HCT116 (cell line): ENCODE measurements around the gene SIVA1. TPM values are rescaled to one million over a fixed set of nuclear protein-coding genes. Genes with fewer than 3 reads are reported as not detected.

Experiments
- ATAC-seq: fragments of 200-7000 bp; cut with Tn5 transposase; 2 replicates; pipeline ENCODE4 v1.9.1; 2020; ENCODE audit warnings: mild to moderate bottlenecking, moderate library complexity
- BruUV-seq: library from RNA; stranded (reverse); fragments of 400-500 nt; replicated peaks from 2 replicates; lab custom pipeline; 2021; lab: Mats Ljungman, UMichigan
- CTCF ChIA-PET: fragments of 300-600 bp; sonication (Branson Sonifier 250); formaldehyde crosslinking; loops from one replicate; lab custom pipeline; 2021; ENCODE audit warnings: antibody characterized with exemption; lab: Charles Lee
- POLR2A ChIA-PET: fragments of 300-600, 350-600 bp; sonication (Branson Sonifier 250); formaldehyde crosslinking; loops from one replicate; lab custom pipeline; 2021; ENCODE audit warnings: antibody characterized with exemption; lab: Charles Lee
- RAD21 ChIA-PET, 2 experiments: fragments of 300-600 bp; sonication (Branson Sonifier 250); formaldehyde crosslinking; loops; one replicate each; lab custom pipeline; 2023; ENCODE audit warnings: low total read pairs in 2 of 2; ENCODE audit not compliant: uncharacterized antibody in 2 of 2, unreplicated experiment in 2 of 2, low non-redundant PET in 1 of 2; lab: Charles Lee
- DNase-seq: peaks from one replicate; pipeline ENCODE4 v3.0.0-alpha.2; 2010; ENCODE audit warnings: low read depth, low spot score
- H2AFZ ChIP-seq: fragments of 200-600 bp; shearing (Covaris generic), sonication (generic); 2 replicates; pipeline ENCODE4 v1.6.1; 2017; ENCODE audit warnings: low read depth, mixed run types, mixed read lengths, antibody characterized with exemption, low read length; ENCODE audit not compliant: poor library complexity, severe bottlenecking
- H3K27ac ChIP-seq: 2 replicates; pipeline ENCODE4 v1.5.1; 2012; ENCODE audit warnings: low read depth, low read length
- H3K27me3 ChIP-seq: fragments of 200-600 bp; sonication (generic); 2 replicates; pipeline ENCODE4 v1.6.1; 2016; ENCODE audit warnings: mixed run types, low read length, mixed read lengths; ENCODE audit not compliant: insufficient read depth
- H3K36me3 ChIP-seq, 2 experiments: fragments of 200-500 bp in 1 of 2; fragments of 200-600 bp in 1 of 2; sonication (Bioruptor generic) in 1 of 2; sonication (generic) in 1 of 2; 2 replicates each; pipeline versions ENCODE4 v1.5.1 to v1.6.1; 2014 to 2016; ENCODE audit warnings: low read length in 2 of 2, inconsistent platforms in 1 of 2, mixed read lengths in 1 of 2, mixed run types in 1 of 2; ENCODE audit not compliant: insufficient read depth in 2 of 2, control insufficient read depth in 1 of 2
- H3K4me1 ChIP-seq, 2 experiments: fragments of 200-600 bp in 1 of 2; sonication (generic) in 1 of 2; 2 replicates each; pipeline versions ENCODE4 v1.5.1 to v1.6.1; 2012 to 2017; ENCODE audit warnings: low read length in 2 of 2, inconsistent platforms in 1 of 2, mild to moderate bottlenecking in 1 of 2, mixed read lengths in 1 of 2, mixed run types in 1 of 2, moderate library complexity in 1 of 2; ENCODE audit not compliant: insufficient read depth in 2 of 2, control insufficient read depth in 1 of 2
- H3K4me2 ChIP-seq: fragments of 200-600 bp; sonication (generic); 2 replicates; pipeline ENCODE4 v1.6.1; 2017; ENCODE audit warnings: mixed run types, low read length, mixed read lengths
- H3K4me3 ChIP-seq, 2 experiments: fragments of 200-600 bp in 1 of 2; sonication (generic) in 1 of 2; replicated peaks in 1 of 2; 2 replicates each; pipeline ENCODE4 v1.5.1; 2011 to 2016; ENCODE audit warnings: low read length in 2 of 2, control low read depth in 1 of 2, low read depth in 1 of 2, mild to moderate bottlenecking in 1 of 2, mixed read lengths in 1 of 2, mixed run types in 1 of 2
- H3K79me2 ChIP-seq: fragments of 200-600 bp; sonication (generic); 2 replicates; pipeline ENCODE4 v1.6.1; 2017; ENCODE audit warnings: mild to moderate bottlenecking, mixed run types, low read length, moderate library complexity, mixed read lengths; ENCODE audit not compliant: insufficient read depth
- H3K9ac ChIP-seq: fragments of 200-600 bp; sonication (generic); 2 replicates; pipeline ENCODE4 v1.6.1; 2016; ENCODE audit warnings: low read length, mixed read lengths
- H3K9me2 ChIP-seq: fragments of 200-600 bp; sonication (generic), shearing (Covaris generic); 2 replicates; pipeline ENCODE4 v1.6.1; 2017; ENCODE audit warnings: mixed run types, mild to moderate bottlenecking, moderate library complexity; ENCODE audit not compliant: insufficient read depth
- H3K9me3 ChIP-seq, 2 experiments: fragments of 200-500 bp in 1 of 2; fragments of 200-600 bp in 1 of 2; sonication (Bioruptor generic) in 1 of 2; sonication (generic) in 1 of 2; 2 replicates each; pipeline ENCODE4 v1.6.1; 2014 to 2017; ENCODE audit warnings: low read length in 2 of 2, mixed read lengths in 2 of 2, inconsistent platforms in 1 of 2, low read depth in 1 of 2, mild to moderate bottlenecking in 1 of 2, mixed run types in 1 of 2, moderate library complexity in 1 of 2; ENCODE audit not compliant: control insufficient read depth in 1 of 2, insufficient read depth in 1 of 2
- H4K20me1 ChIP-seq: fragments of 200-600 bp; sonication (generic), shearing (Covaris generic); 2 replicates; pipeline ENCODE4 v1.6.1; 2017; ENCODE audit warnings: mixed run types, mild to moderate bottlenecking, moderate library complexity; ENCODE audit not compliant: insufficient read depth
- EZH2 ChIP-seq: fragments of 200-600 bp; sonication (generic); IDR thresholded peaks from 2 replicates; pipeline ENCODE4 v1.6.1; 2017; ENCODE audit warnings: antibody characterized with exemption, mixed run types
- FOSL1 ChIP-seq: IDR thresholded peaks from 2 replicates; pipeline ENCODE4 v1.6.1; 2012; ENCODE audit warnings: low read depth
- POLR2AphosphoS5 ChIP-seq: IDR thresholded peaks from 2 replicates; pipeline ENCODE4 v1.6.1; 2011; ENCODE audit warnings: mild to moderate bottlenecking, low read depth, low read length, moderate library complexity
- SRF ChIP-seq: IDR thresholded peaks from 2 replicates; pipeline ENCODE4 v1.6.1; 2012; ENCODE audit warnings: low read depth
- intact Hi-C: fragments of 100-400 bp; cut with micrococcal nuclease; formaldehyde crosslinking; loops from 2 replicates; pipeline ENCODE4 v1.10.0; 2022
- total RNA-seq: library from RNA; stranded (reverse); gene quantifications from one replicate; pipeline ENCODE4 v1.2.1, GENCODE V29; 2021; ENCODE audit not compliant: unreplicated experiment
- TF ChIP-seq, protein P1 (sequence below), 3 experiments: fragments of 200-600 bp in 1 of 3; sonication (generic) in 1 of 3; IDR thresholded peaks in 2 of 3; conservative IDR thresholded peaks in 1 of 3; 2 replicates each; pipeline ENCODE4 v1.5.1; 2012 to 2017; ENCODE audit warnings: low read depth in 2 of 3, low read length in 2 of 3, antibody characterized with exemption in 1 of 3, borderline replicate concordance in 1 of 3, control low read depth in 1 of 3, mild to moderate bottlenecking in 1 of 3, mixed read lengths in 1 of 3, mixed run types in 1 of 3, moderate library complexity in 1 of 3; ENCODE audit not compliant: insufficient read depth in 1 of 3
- TF ChIP-seq, protein P2 (sequence below): IDR thresholded peaks from 2 replicates; pipeline ENCODE4 v1.6.1; 2012
- TF ChIP-seq, protein P3 (sequence below): IDR thresholded peaks from 2 replicates; pipeline ENCODE4 v1.6.1; 2011; ENCODE audit warnings: mild to moderate bottlenecking, low read length, moderate library complexity; ENCODE audit not compliant: insufficient replicate concordance; ENCODE audit errors: extremely low read depth

The SIVA1 gene
- total RNA-seq, 1 experiment from 2014 or later = 141 TPM

DNA sequence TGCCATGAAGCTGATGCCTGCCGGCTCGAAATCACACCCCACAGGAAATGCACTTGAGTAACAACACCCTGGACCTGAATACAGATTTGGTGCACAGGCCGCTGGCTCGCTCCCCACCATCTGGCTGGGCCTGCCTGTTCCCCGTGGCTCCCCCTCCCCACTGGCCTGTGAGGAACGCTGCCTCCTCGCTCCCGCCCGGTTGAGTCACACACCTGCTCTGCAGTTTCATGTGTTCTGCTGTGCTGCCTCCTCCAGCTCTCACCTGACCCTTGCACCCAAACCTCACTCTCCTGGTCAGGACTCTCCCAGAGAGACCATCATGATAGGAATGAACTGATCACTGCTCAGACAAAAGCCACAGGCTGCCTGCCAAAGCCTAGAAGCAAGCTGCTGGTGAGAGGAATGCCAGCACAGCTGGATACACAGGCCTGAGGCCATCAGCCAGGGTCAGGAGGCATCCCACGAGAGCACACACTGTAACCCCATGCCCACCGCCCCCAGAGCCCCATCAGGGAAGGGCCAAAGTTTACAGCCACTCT, 3.8 kb upstream of the SIVA1 start:
- H3K27me3 ChIP-seq = no peaks in the 10 kb centered on the region
- POLR2A ChIA-PET = interaction anchor here (1.0 kb wide), 1 partner anchor 16 kb away, joined by 3 read pairs; no protein-coding TSS in a partner anchor
- no peak overlapping the region for H3K4me3 ChIP-seq
- no peak overlapping the region for H2AFZ ChIP-seq
- no peak overlapping the region for H3K27ac ChIP-seq
- CTCF ChIA-PET = interaction anchor here (1.7 kb wide), 1 partner anchor 24 kb away, joined by 5 read pairs; no protein-coding TSS in a partner anchor
- no peaks in the 10 kb centered on the region for H4K20me1 ChIP-seq
- no peak for DNase-seq
- H3K9me3 ChIP-seq = no peaks in the 10 kb centered on the region
- RAD21 ChIA-PET = no interaction called here
- no peaks in the 10 kb centered on the region for H3K9me2 ChIP-seq
- peak overlapping the region; percentile 40 for H3K4me2 ChIP-seq
- BruUV-seq = no TSS peak
- H3K79me2 ChIP-seq = peaks cover 12% of the 10 kb centered on the region
- H3K9ac ChIP-seq = peak overlapping the region; percentile 14; the same call in 1 of the 2 replicates
- TF ChIP-seq EZH2 (no peak), POLR2AphosphoS5 (no peak), SRF (no peak), FOSL1 (no peak)
- TF ChIP-seq, protein P1, sequence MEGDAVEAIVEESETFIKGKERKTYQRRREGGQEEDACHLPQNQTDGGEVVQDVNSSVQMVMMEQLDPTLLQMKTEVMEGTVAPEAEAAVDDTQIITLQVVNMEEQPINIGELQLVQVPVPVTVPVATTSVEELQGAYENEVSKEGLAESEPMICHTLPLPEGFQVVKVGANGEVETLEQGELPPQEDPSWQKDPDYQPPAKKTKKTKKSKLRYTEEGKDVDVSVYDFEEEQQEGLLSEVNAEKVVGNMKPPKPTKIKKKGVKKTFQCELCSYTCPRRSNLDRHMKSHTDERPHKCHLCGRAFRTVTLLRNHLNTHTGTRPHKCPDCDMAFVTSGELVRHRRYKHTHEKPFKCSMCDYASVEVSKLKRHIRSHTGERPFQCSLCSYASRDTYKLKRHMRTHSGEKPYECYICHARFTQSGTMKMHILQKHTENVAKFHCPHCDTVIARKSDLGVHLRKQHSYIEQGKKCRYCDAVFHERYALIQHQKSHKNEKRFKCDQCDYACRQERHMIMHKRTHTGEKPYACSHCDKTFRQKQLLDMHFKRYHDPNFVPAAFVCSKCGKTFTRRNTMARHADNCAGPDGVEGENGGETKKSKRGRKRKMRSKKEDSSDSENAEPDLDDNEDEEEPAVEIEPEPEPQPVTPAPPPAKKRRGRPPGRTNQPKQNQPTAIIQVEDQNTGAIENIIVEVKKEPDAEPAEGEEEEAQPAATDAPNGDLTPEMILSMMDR (IDR thresholded peaks at IDR 0.05 in 2 of 3, conservative IDR thresholded peaks at IDR 0.05 in 1 of 3; ENCODE audit: borderline replicate concordance in 1 of 3, insufficient read depth in 1 of 3, low read depth in 2 of 3, low read length in 2 of 3) = no peak
- TF ChIP-seq, protein P2, sequence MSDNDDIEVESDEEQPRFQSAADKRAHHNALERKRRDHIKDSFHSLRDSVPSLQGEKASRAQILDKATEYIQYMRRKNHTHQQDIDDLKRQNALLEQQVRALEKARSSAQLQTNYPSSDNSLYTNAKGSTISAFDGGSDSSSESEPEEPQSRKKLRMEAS = no peak
- TF ChIP-seq, protein P3, sequence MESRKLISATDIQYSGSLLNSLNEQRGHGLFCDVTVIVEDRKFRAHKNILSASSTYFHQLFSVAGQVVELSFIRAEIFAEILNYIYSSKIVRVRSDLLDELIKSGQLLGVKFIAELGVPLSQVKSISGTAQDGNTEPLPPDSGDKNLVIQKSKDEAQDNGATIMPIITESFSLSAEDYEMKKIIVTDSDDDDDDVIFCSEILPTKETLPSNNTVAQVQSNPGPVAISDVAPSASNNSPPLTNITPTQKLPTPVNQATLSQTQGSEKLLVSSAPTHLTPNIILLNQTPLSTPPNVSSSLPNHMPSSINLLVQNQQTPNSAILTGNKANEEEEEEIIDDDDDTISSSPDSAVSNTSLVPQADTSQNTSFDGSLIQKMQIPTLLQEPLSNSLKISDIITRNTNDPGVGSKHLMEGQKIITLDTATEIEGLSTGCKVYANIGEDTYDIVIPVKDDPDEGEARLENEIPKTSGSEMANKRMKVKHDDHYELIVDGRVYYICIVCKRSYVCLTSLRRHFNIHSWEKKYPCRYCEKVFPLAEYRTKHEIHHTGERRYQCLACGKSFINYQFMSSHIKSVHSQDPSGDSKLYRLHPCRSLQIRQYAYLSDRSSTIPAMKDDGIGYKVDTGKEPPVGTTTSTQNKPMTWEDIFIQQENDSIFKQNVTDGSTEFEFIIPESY = no peak
- H3K4me1 ChIP-seq = peaks cover 16 to 28% of the 10 kb centered on the region in 2 experiments
- no peaks in the 10 kb centered on the region for H3K36me3 ChIP-seq
- ATAC-seq = no peak
- intact Hi-C loops = no loop called here
